Activated T-cell treated with anti-CD3 and anti-CD28 coated beads, Interleukin-2, amount 50 U/mL, for 72 hours (primary cell): ENCODE results near the gene FYN. TPM values are rescaled to one million over a fixed set of nuclear protein-coding genes. Genes with fewer than 3 reads are reported as not detected.
"Not testable (repeated sequence)": the region's sequence is repeated elsewhere in the genome, so short reads cannot be mapped to it uniquely, and the experiment has no call there.

Experiments used
- ATAC-seq, 2 donors: fragments of 150-1000 bp; cut with Tn5 transposase; replicated peaks in 1 of 2; 2 replicates each; pipeline ENCODE4 v1.10.0; 2021; ENCODE audit warnings: moderate library complexity in 2 of 2, mild to moderate bottlenecking in 1 of 2
- DNase-seq, 2 donors: peaks; one replicate each; pipeline ENCODE4 v3.0.0; 2021 to 2022; ENCODE audit warnings: mixed read lengths in 1 of 2
- H3K27ac Mint-ChIP-seq: one replicate; pipeline ENCODE4 v1.8.0; 2022; ENCODE audit warnings: mild to moderate bottlenecking, moderate library complexity, mixed read lengths
- H3K27me3 Mint-ChIP-seq: one replicate; pipeline ENCODE4 v1.8.0; 2022; ENCODE audit warnings: low read depth, mixed read lengths
- H3K36me3 Mint-ChIP-seq, 2 donors: one replicate each; pipeline ENCODE4 v1.8.0; 2022; ENCODE audit warnings: mixed read lengths in 2 of 2, mild to moderate bottlenecking in 1 of 2; ENCODE audit not compliant: insufficient read depth in 2 of 2
- H3K4me1 Mint-ChIP-seq: one replicate; pipeline ENCODE4 v1.8.0; 2022; ENCODE audit warnings: low read depth, mixed read lengths
- H3K4me3 Mint-ChIP-seq, 2 donors: one replicate each; pipeline ENCODE4 v1.8.0; 2022; ENCODE audit warnings: mild to moderate bottlenecking in 2 of 2, mixed read lengths in 2 of 2, moderate library complexity in 2 of 2
- H3K9me3 Mint-ChIP-seq, 2 donors: one replicate each; pipeline ENCODE4 v1.8.0; 2022; ENCODE audit warnings: mixed read lengths in 2 of 2
- total RNA-seq, 2 donors: library from RNA; stranded (reverse); gene quantifications; one replicate each; pipeline ENCODE4 v1.2.3, GENCODE V29; 2022

FYN gene
- total RNA-seq, 2 donors from 2014 or later, result 504 to 505 TPM

- no peaks in the 10 kb centered on the region for H3K9me3 Mint-ChIP-seq
- no peak overlapping the region for H3K4me3 Mint-ChIP-seq
- no peaks in the 10 kb centered on the region for H3K27me3 Mint-ChIP-seq
- H3K4me1 Mint-ChIP-seq, result peaks cover 29% of the 10 kb centered on the region
- peaks cover 28 to 66% of the 10 kb centered on the region in 2 donors for H3K36me3 Mint-ChIP-seq
- DNase-seq (no peak), ATAC-seq (no peak)
- H3K27ac Mint-ChIP-seq, result peak overlapping the region; percentile 27
Observed at GRCh38 chr6:111689419-111689818, 183.8 kb downstream of the FYN start.

DNA sequence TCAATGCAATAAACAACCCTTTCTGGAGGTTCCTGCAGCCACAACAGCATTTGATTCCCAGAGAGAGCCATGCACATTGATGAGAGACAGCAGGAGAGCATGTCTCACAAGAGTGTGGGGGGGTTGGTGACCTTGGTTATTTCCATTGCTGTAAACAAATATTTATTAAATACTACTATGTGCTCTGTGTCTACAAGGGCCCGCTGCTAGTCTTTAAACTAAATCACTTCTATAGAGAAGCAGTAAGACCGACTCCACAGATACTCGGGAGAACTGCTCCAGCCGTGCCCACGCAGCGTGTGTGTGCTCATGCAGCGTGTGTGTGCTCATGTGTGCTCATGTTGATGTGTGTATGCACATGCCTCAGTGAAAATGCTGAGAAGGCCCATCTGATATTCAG lies 184.9 kb downstream of the FYN start:
- Mint-ChIP-seq H3K4me1 (peaks cover 35% of the 10 kb centered on the region), H3K36me3 (peaks cover 25 to 70% of the 10 kb centered on the region in 2 donors), H3K4me3 (no peak overlapping the region), H3K9me3 (no peaks in the 10 kb centered on the region), H3K27me3 (no peaks in the 10 kb centered on the region), H3K27ac (no peak overlapping the region)
- ATAC-seq (no peak), DNase-seq (no peak)

DNA sequence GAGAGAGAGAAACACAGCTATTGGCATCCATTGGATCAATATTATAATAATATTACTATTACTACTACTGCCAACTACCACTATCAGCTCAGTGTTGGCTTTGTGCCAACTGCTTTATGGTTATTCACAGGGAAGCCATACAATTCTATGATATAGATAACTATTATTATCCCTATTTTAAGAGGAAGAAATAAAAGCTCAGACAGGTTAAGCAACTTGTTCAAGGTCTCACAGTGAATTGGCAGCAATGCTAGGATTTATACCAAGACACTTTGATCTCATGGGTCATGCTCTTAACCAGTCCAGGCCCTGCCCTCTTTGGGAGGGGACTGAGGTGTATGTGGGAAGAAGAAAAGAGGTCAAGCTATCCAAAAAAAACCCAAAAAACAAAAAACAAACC lies 185.6 kb downstream of the FYN start:
- DNase-seq (no peak), ATAC-seq (no peak)
- Mint-ChIP-seq H3K27ac (peak overlapping the region; percentile 55), H3K4me3 (no peak overlapping the region), H3K36me3 (peaks cover 21 to 68% of the 10 kb centered on the region in 2 donors), H3K4me1 (peaks cover 35% of the 10 kb centered on the region), H3K9me3 (no peaks in the 10 kb centered on the region), H3K27me3 (no peaks in the 10 kb centered on the region)

DNA sequence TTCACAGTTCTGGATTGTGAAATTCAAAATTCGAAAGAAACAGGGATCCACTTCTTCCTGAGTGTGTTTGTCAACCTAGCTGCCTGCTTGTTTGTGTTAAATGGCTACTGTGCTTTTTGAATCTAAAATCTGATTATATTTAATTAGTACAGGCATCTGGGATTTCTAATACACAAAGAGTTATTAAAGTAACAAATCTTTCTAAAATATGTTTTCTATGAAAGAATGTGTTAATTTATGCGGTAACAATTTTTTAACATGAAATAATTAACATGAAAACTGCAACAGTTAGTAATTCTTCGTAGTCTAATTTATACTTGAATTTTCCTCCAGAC lies 186.4 kb downstream of the FYN start:
- Mint-ChIP-seq H3K4me1 (peaks cover 40% of the 10 kb centered on the region), H3K27me3 (no peaks in the 10 kb centered on the region), H3K4me3 (no peak overlapping the region), H3K27ac (peak overlapping the region; percentile 93), H3K36me3 (peaks cover 21 to 66% of the 10 kb centered on the region in 2 donors), H3K9me3 (no peaks in the 10 kb centered on the region)
- ATAC-seq (no peak), DNase-seq (no peak)

DNA sequence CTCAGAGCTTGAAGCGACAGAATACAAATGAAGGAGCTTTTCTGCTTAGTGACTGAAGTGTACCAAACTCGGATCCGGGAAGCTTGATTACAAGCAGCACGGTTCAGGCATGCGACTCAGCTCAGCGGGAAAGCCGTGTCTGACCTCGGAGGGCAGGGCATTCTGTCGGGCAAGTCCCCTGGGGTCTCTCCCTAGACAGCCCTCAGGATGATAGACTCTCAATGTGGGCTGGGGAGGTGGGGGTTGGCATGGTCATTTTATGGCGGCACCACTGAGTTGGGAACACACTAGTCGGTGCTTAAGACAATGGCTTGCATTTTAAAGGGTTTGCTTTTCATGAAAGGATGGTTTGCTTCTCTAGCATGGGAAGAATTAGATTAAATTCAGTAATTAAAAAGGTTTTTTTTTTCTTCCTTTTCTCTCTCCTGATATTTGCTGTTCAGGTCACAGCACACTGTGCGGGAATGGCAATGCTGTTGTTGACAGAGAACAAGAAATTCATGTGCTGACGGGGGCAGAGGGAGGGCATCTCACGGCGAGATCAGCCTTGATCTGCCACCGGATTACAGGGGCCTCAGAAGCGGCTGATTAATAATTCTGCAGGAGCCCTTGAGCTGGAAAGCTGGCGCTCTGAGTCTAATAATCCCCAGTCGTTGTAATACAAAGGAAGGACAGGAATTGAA lies 186.9 kb downstream of the FYN start:
- Mint-ChIP-seq H3K27ac (peak overlapping the region; percentile 39), H3K4me3 (no peak overlapping the region), H3K9me3 (no peaks in the 10 kb centered on the region), H3K27me3 (no peaks in the 10 kb centered on the region), H3K4me1 (peaks cover 42% of the 10 kb centered on the region), H3K36me3 (peaks cover 21 to 68% of the 10 kb centered on the region in 2 donors)
- DNase-seq, result no peak
- ATAC-seq, result no peak

DNA sequence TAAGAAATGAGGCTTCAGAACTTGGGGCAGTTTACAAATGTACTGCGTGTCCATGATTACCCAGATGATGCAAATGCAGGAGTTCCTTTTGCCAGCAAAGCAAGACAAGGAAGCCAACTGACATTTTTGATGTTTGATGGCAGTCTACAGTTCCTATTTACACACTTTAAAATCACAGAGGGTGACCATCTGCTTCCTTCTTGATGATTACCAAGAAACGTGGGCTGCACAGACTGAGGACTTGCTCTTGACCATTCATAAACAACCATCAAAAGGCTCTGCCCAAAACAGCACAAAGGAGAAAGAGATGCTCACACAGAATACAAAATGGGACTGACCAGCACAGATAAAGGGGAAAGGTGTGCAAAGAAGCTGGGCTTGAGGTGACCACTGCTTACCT lies 187.7 kb downstream of the FYN start:
- H3K36me3 Mint-ChIP-seq, result peaks cover 21 to 68% of the 10 kb centered on the region in 2 donors
- DNase-seq (no peak), ATAC-seq (no peak)
- H3K4me3 Mint-ChIP-seq, result no peak overlapping the region
- H3K4me1 Mint-ChIP-seq, result peaks cover 46% of the 10 kb centered on the region
- H3K27me3 Mint-ChIP-seq, result no peaks in the 10 kb centered on the region
- H3K27ac Mint-ChIP-seq, result no peak overlapping the region
- H3K9me3 Mint-ChIP-seq, result no peaks in the 10 kb centered on the region

DNA sequence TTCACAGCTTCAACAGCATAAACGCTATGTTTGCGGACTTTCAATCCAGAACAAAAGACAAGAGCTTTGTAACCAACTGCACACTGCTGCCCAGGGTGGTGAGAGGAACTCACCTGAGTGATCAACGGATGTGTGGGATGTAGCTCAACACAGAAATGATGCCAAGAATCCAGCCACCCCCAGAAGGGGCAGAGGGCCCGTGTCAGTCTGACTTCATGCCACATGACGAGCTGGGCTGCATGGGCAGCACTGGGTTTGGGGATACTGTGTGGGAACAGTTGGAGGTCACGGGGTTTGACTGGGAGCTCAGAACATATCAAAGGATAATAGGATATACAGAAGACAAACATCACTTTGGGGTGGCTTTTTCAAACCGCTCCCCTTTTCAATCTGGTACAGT lies 188.2 kb downstream of the FYN start:
- ATAC-seq, result peak in 1 of 2 donors; percentile 15
- H3K4me1 Mint-ChIP-seq, result peaks cover 47% of the 10 kb centered on the region
- no peak overlapping the region for H3K4me3 Mint-ChIP-seq
- H3K9me3 Mint-ChIP-seq, result no peaks in the 10 kb centered on the region
- peak overlapping the region; percentile 16 for H3K27ac Mint-ChIP-seq
- no peak for DNase-seq
- no peaks in the 10 kb centered on the region for H3K27me3 Mint-ChIP-seq
- peaks cover 21 to 70% of the 10 kb centered on the region in 2 donors for H3K36me3 Mint-ChIP-seq

GRCh38 chr6:111683749-111684267 lies 189.4 kb downstream of the FYN start:
- peak overlapping the region in 1 of 2 donors; percentile 6 for H3K4me3 Mint-ChIP-seq
- no peaks in the 10 kb centered on the region for H3K27me3 Mint-ChIP-seq
- H3K4me1 Mint-ChIP-seq, result peaks cover 60% of the 10 kb centered on the region
- DNase-seq, result no peak
- no peak for ATAC-seq
- H3K36me3 Mint-ChIP-seq, result peaks cover 20 to 69% of the 10 kb centered on the region in 2 donors
- peak overlapping the region; percentile 83 for H3K27ac Mint-ChIP-seq
- H3K9me3 Mint-ChIP-seq, result no peaks in the 10 kb centered on the region

GRCh38 chr6:111683157-111683556 lies 190.1 kb downstream of the FYN start:
- Mint-ChIP-seq H3K4me3 (no peak overlapping the region), H3K9me3 (no peaks in the 10 kb centered on the region), H3K27ac (peak overlapping the region; percentile 83), H3K27me3 (no peaks in the 10 kb centered on the region), H3K4me1 (peaks cover 63% of the 10 kb centered on the region), H3K36me3 (peaks cover 21 to 74% of the 10 kb centered on the region in 2 donors)
- ATAC-seq (no peak), DNase-seq (no peak)

GRCh38 chr6:111681860-111682259 lies 191.4 kb downstream of the FYN start:
- H3K4me3 Mint-ChIP-seq, result no peak overlapping the region
- peak overlapping the region; percentile 82 for H3K27ac Mint-ChIP-seq
- DNase-seq (no peak), ATAC-seq (no peak)
- peaks cover 52% of the 10 kb centered on the region for H3K4me1 Mint-ChIP-seq
- H3K27me3 Mint-ChIP-seq, result no peaks in the 10 kb centered on the region
- H3K36me3 Mint-ChIP-seq, result peaks cover 19 to 73% of the 10 kb centered on the region in 2 donors
- no peaks in the 10 kb centered on the region for H3K9me3 Mint-ChIP-seq

DNA sequence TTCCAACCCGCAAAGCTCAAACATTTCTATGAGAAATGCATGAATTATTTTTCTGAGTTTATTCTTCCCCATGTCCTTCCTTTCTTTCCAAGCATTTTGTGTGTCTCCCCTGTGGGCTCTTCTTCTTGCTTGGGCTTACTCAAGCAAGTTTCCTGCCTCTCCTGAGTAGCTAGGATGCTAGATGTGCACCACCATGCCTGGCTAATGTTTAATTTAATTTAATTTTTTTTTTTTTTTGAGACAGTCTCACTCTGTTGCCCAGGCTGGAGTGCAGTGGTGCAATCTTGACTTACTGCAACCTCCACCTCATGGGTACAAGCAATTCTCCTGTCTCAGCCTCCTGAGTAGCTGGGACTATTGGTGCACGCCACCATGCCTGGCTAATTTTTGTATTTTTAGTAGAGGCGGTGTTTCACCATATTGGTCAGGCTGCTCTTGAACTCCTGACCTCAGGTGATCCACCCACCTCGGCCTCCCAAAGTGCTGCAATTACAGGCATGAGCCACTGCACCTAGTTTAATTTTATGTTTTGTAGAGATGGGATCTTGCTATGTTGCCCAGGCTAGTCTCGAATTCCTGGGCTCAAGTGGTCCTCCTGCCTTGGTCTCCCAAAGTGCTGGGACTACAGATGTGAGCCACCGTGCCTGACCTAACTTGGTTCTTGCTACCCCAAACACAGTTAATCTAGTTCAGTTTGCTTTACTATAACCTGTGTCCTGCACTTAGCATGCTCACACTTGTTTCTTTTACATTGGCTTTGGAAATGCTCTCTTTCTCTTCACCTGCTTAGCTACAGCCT lies 192.2 kb downstream of the FYN start:
- H3K9me3 Mint-ChIP-seq, DNase-seq, ATAC-seq, H3K27me3 Mint-ChIP-seq, H3K4me3 Mint-ChIP-seq: not testable (repeated sequence)
- peaks cover 48% of the 10 kb centered on the region for H3K4me1 Mint-ChIP-seq
- H3K27ac Mint-ChIP-seq, result peak overlapping the region; percentile 29
- peaks cover 19 to 68% of the 10 kb centered on the region in 2 donors for H3K36me3 Mint-ChIP-seq

- H3K27ac Mint-ChIP-seq, result peak overlapping the region; percentile 76
- H3K4me1 Mint-ChIP-seq, result peaks cover 48% of the 10 kb centered on the region
- ATAC-seq (peak in 1 of 2 donors; percentile 32), DNase-seq (no peak)
- H3K4me3 Mint-ChIP-seq, result no peak overlapping the region
- no peaks in the 10 kb centered on the region for H3K27me3 Mint-ChIP-seq
- peaks cover 19 to 65% of the 10 kb centered on the region in 2 donors for H3K36me3 Mint-ChIP-seq
- H3K9me3 Mint-ChIP-seq, result no peaks in the 10 kb centered on the region
Observed at GRCh38 chr6:111680015-111680712, 193.1 kb downstream of the FYN start.
